HCT116 (cell line): ENCODE results near the gene PCNX1. TPM values are rescaled to one million over a fixed set of nuclear protein-coding genes. Genes with fewer than 3 reads are reported as not detected.

ENCODE experiments used
- ATAC-seq: fragments of 200-7000 bp; cut with Tn5 transposase; 2 replicates; pipeline ENCODE4 v1.9.1; 2020; ENCODE audit warnings: mild to moderate bottlenecking, moderate library complexity
- BruUV-seq: library from RNA; stranded (reverse); fragments of 400-500 nt; replicated peaks from 2 replicates; lab custom pipeline; 2021; lab: Mats Ljungman, UMichigan
- CTCF ChIA-PET: fragments of 300-600 bp; sonication (Branson Sonifier 250); formaldehyde crosslinking; loops from one replicate; lab custom pipeline; 2021; ENCODE audit warnings: antibody characterized with exemption; lab: Charles Lee
- POLR2A ChIA-PET: fragments of 300-600, 350-600 bp; sonication (Branson Sonifier 250); formaldehyde crosslinking; loops from one replicate; lab custom pipeline; 2021; ENCODE audit warnings: antibody characterized with exemption; lab: Charles Lee
- RAD21 ChIA-PET, 2 experiments: fragments of 300-600 bp; sonication (Branson Sonifier 250); formaldehyde crosslinking; loops; one replicate each; lab custom pipeline; 2023; ENCODE audit warnings: low total read pairs in 2 of 2; ENCODE audit not compliant: uncharacterized antibody in 2 of 2, unreplicated experiment in 2 of 2, low non-redundant PET in 1 of 2; lab: Charles Lee
- DNase-seq: peaks from one replicate; pipeline ENCODE4 v3.0.0-alpha.2; 2010; ENCODE audit warnings: low read depth, low spot score
- H2AFZ ChIP-seq: fragments of 200-600 bp; shearing (Covaris generic), sonication (generic); 2 replicates; pipeline ENCODE4 v1.6.1; 2017; ENCODE audit warnings: low read depth, mixed run types, mixed read lengths, antibody characterized with exemption, low read length; ENCODE audit not compliant: poor library complexity, severe bottlenecking
- H3K27ac ChIP-seq: 2 replicates; pipeline ENCODE4 v1.5.1; 2012; ENCODE audit warnings: low read depth, low read length
- H3K27me3 ChIP-seq: fragments of 200-600 bp; sonication (generic); 2 replicates; pipeline ENCODE4 v1.6.1; 2016; ENCODE audit warnings: mixed run types, low read length, mixed read lengths; ENCODE audit not compliant: insufficient read depth
- H3K36me3 ChIP-seq, 2 experiments: fragments of 200-500 bp in 1 of 2; fragments of 200-600 bp in 1 of 2; sonication (Bioruptor generic) in 1 of 2; sonication (generic) in 1 of 2; 2 replicates each; pipeline versions ENCODE4 v1.5.1 to v1.6.1; 2014 to 2016; ENCODE audit warnings: low read length in 2 of 2, inconsistent platforms in 1 of 2, mixed read lengths in 1 of 2, mixed run types in 1 of 2; ENCODE audit not compliant: insufficient read depth in 2 of 2, control insufficient read depth in 1 of 2
- H3K4me1 ChIP-seq, 2 experiments: fragments of 200-600 bp in 1 of 2; sonication (generic) in 1 of 2; 2 replicates each; pipeline versions ENCODE4 v1.5.1 to v1.6.1; 2012 to 2017; ENCODE audit warnings: low read length in 2 of 2, inconsistent platforms in 1 of 2, mild to moderate bottlenecking in 1 of 2, mixed read lengths in 1 of 2, mixed run types in 1 of 2, moderate library complexity in 1 of 2; ENCODE audit not compliant: insufficient read depth in 2 of 2, control insufficient read depth in 1 of 2
- H3K4me2 ChIP-seq: fragments of 200-600 bp; sonication (generic); 2 replicates; pipeline ENCODE4 v1.6.1; 2017; ENCODE audit warnings: mixed run types, low read length, mixed read lengths
- H3K4me3 ChIP-seq, 2 experiments: fragments of 200-600 bp in 1 of 2; sonication (generic) in 1 of 2; replicated peaks in 1 of 2; 2 replicates each; pipeline ENCODE4 v1.5.1; 2011 to 2016; ENCODE audit warnings: low read length in 2 of 2, control low read depth in 1 of 2, low read depth in 1 of 2, mild to moderate bottlenecking in 1 of 2, mixed read lengths in 1 of 2, mixed run types in 1 of 2
- H3K79me2 ChIP-seq: fragments of 200-600 bp; sonication (generic); 2 replicates; pipeline ENCODE4 v1.6.1; 2017; ENCODE audit warnings: mild to moderate bottlenecking, mixed run types, low read length, moderate library complexity, mixed read lengths; ENCODE audit not compliant: insufficient read depth
- H3K9ac ChIP-seq: fragments of 200-600 bp; sonication (generic); 2 replicates; pipeline ENCODE4 v1.6.1; 2016; ENCODE audit warnings: low read length, mixed read lengths
- H3K9me2 ChIP-seq: fragments of 200-600 bp; sonication (generic), shearing (Covaris generic); 2 replicates; pipeline ENCODE4 v1.6.1; 2017; ENCODE audit warnings: mixed run types, mild to moderate bottlenecking, moderate library complexity; ENCODE audit not compliant: insufficient read depth
- H3K9me3 ChIP-seq, 2 experiments: fragments of 200-500 bp in 1 of 2; fragments of 200-600 bp in 1 of 2; sonication (Bioruptor generic) in 1 of 2; sonication (generic) in 1 of 2; 2 replicates each; pipeline ENCODE4 v1.6.1; 2014 to 2017; ENCODE audit warnings: low read length in 2 of 2, mixed read lengths in 2 of 2, inconsistent platforms in 1 of 2, low read depth in 1 of 2, mild to moderate bottlenecking in 1 of 2, mixed run types in 1 of 2, moderate library complexity in 1 of 2; ENCODE audit not compliant: control insufficient read depth in 1 of 2, insufficient read depth in 1 of 2
- H4K20me1 ChIP-seq: fragments of 200-600 bp; sonication (generic), shearing (Covaris generic); 2 replicates; pipeline ENCODE4 v1.6.1; 2017; ENCODE audit warnings: mixed run types, mild to moderate bottlenecking, moderate library complexity; ENCODE audit not compliant: insufficient read depth
- CBX3 ChIP-seq: IDR thresholded peaks from 2 replicates; pipeline ENCODE4 v1.6.1; 2012; ENCODE audit warnings: low read depth
- CEBPB ChIP-seq: IDR thresholded peaks from 2 replicates; pipeline ENCODE4 v1.6.1; 2012; ENCODE audit warnings: low read depth
- EGR1 ChIP-seq: IDR thresholded peaks from 2 replicates; pipeline ENCODE4 v1.6.1; 2012; ENCODE audit warnings: low read depth
- ELF1 ChIP-seq: IDR thresholded peaks from 2 replicates; pipeline ENCODE4 v1.6.1; 2012; ENCODE audit warnings: low read depth, borderline replicate concordance
- JUND ChIP-seq: IDR thresholded peaks from 2 replicates; pipeline ENCODE4 v1.6.1; 2012
- POLR2A ChIP-seq: IDR thresholded peaks from 2 replicates; pipeline ENCODE4 v1.7.0; 2011; ENCODE audit warnings: borderline replicate concordance; ENCODE audit not compliant: insufficient read depth, insufficient read length; ENCODE audit errors: extremely low read depth
- RAD21 ChIP-seq: IDR thresholded peaks from 2 replicates; pipeline ENCODE4 v1.6.1; 2012; ENCODE audit warnings: low read depth, mild to moderate bottlenecking
- SP1 ChIP-seq: IDR thresholded peaks from 2 replicates; pipeline ENCODE4 v1.6.1; 2012; ENCODE audit warnings: low read depth
- SRF ChIP-seq: IDR thresholded peaks from 2 replicates; pipeline ENCODE4 v1.6.1; 2012; ENCODE audit warnings: low read depth
- TCF7L2 ChIP-seq: IDR thresholded peaks from 2 replicates; pipeline ENCODE4 v1.7.0; 2011; ENCODE audit warnings: borderline replicate concordance, inconsistent platforms; ENCODE audit not compliant: insufficient read depth, insufficient read length; ENCODE audit errors: extremely low read depth
- YY1 ChIP-seq: IDR thresholded peaks from 2 replicates; pipeline ENCODE4 v1.6.1; 2011; ENCODE audit warnings: low read length, low read depth, moderate library complexity, mild to moderate bottlenecking; ENCODE audit not compliant: insufficient replicate concordance; ENCODE audit errors: extremely low read depth
- ZFX ChIP-seq: fragments of 450-650 bp; IDR thresholded peaks from 2 replicates; pipeline ENCODE4 v1.6.1; 2017
- ZNF274 ChIP-seq: fragments of 200-500 bp; sonication (Bioruptor generic); IDR thresholded peaks from 2 replicates; pipeline ENCODE4 v1.6.1; 2014; ENCODE audit warnings: mild to moderate bottlenecking, low read depth, low read length, inconsistent platforms
- intact Hi-C: fragments of 100-400 bp; cut with micrococcal nuclease; formaldehyde crosslinking; loops from 2 replicates; pipeline ENCODE4 v1.10.0; 2022
- total RNA-seq: library from RNA; stranded (reverse); gene quantifications from one replicate; pipeline ENCODE4 v1.2.1, GENCODE V29; 2021; ENCODE audit not compliant: unreplicated experiment
- TF ChIP-seq, protein P1 (sequence below): IDR thresholded peaks from 2 replicates; pipeline ENCODE4 v1.6.1; 2011; ENCODE audit warnings: mild to moderate bottlenecking, low read length, moderate library complexity; ENCODE audit not compliant: insufficient replicate concordance; ENCODE audit errors: extremely low read depth
- TF ChIP-seq, protein P2 (sequence below), 3 experiments: fragments of 200-600 bp in 1 of 3; sonication (generic) in 1 of 3; IDR thresholded peaks in 2 of 3; conservative IDR thresholded peaks in 1 of 3; 2 replicates each; pipeline ENCODE4 v1.5.1; 2012 to 2017; ENCODE audit warnings: low read depth in 2 of 3, low read length in 2 of 3, antibody characterized with exemption in 1 of 3, borderline replicate concordance in 1 of 3, control low read depth in 1 of 3, mild to moderate bottlenecking in 1 of 3, mixed read lengths in 1 of 3, mixed run types in 1 of 3, moderate library complexity in 1 of 3; ENCODE audit not compliant: insufficient read depth in 1 of 3
- TF ChIP-seq, protein P3 (sequence below): IDR thresholded peaks from 2 replicates; pipeline ENCODE4 v1.6.1; 2012
- TF ChIP-seq, protein P4 (sequence below): IDR thresholded peaks from 2 replicates; pipeline ENCODE4 v1.6.1; 2012; ENCODE audit warnings: low read depth

The PCNX1 gene
- total RNA-seq, 1 experiment from 2014 or later: 52.2 TPM

DNA sequence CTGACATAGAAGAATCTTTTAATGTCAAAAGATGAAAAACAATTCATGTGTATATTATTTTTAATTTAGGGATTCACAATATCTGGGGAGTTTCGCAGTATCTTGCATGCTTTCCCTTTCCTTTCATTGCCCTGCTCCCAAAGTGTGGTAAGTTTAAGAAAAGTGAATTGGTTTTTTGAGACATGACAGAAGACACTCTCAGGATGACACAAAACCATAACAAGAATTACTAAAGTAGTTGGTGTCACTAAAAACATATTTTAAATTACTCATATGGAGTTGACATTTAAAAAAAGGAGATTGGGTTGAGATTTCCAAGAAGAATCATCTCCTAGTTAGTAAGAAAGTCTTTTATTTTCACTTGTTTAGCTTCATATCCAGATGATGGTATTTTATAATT is 5.1 kb upstream of the PCNX1 start:
- H3K27ac ChIP-seq: no peak overlapping the region
- ATAC-seq (no peak), DNase-seq (no peak)
- H4K20me1 ChIP-seq: no peaks in the 10 kb centered on the region
- H3K4me2 ChIP-seq: no peak overlapping the region
- CTCF ChIA-PET: no interaction called here
- POLR2A ChIA-PET: interaction anchor here (0.7 kb wide), 1 partner anchor 13 kb away, joined by 3 read pairs; no protein-coding TSS in a partner anchor
- H3K9me2 ChIP-seq: no peaks in the 10 kb centered on the region
- no peaks in the 10 kb centered on the region for H3K9me3 ChIP-seq
- no peaks in the 10 kb centered on the region for H3K27me3 ChIP-seq
- intact Hi-C loops: no loop called here
- H3K4me1 ChIP-seq: peaks cover 0 to 14% of the 10 kb centered on the region in 2 experiments; a peak in 2 of 4 replicates
- RAD21 ChIA-PET: interaction anchor here in 1 of 2 experiments (0.7 kb wide), 1 partner anchor 133 kb away, joined by 4 read pairs; no protein-coding TSS in a partner anchor
- H3K79me2 ChIP-seq: no peaks in the 10 kb centered on the region
- H3K36me3 ChIP-seq: no peaks in the 10 kb centered on the region
- H3K4me3 ChIP-seq: no peak overlapping the region
- no peak overlapping the region for H2AFZ ChIP-seq
- BruUV-seq: no TSS peak
- TF ChIP-seq SP1 (no peak), YY1 (no peak), RAD21 (no peak), TCF7L2 (no peak), ZFX (no peak), EGR1 (no peak), JUND (no peak), CBX3 (no peak), SRF (no peak), ZNF274 (no peak), CEBPB (no peak), ELF1 (no peak), POLR2A (no peak)
- TF ChIP-seq, protein P1, sequence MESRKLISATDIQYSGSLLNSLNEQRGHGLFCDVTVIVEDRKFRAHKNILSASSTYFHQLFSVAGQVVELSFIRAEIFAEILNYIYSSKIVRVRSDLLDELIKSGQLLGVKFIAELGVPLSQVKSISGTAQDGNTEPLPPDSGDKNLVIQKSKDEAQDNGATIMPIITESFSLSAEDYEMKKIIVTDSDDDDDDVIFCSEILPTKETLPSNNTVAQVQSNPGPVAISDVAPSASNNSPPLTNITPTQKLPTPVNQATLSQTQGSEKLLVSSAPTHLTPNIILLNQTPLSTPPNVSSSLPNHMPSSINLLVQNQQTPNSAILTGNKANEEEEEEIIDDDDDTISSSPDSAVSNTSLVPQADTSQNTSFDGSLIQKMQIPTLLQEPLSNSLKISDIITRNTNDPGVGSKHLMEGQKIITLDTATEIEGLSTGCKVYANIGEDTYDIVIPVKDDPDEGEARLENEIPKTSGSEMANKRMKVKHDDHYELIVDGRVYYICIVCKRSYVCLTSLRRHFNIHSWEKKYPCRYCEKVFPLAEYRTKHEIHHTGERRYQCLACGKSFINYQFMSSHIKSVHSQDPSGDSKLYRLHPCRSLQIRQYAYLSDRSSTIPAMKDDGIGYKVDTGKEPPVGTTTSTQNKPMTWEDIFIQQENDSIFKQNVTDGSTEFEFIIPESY: no peak
- TF ChIP-seq, protein P2, sequence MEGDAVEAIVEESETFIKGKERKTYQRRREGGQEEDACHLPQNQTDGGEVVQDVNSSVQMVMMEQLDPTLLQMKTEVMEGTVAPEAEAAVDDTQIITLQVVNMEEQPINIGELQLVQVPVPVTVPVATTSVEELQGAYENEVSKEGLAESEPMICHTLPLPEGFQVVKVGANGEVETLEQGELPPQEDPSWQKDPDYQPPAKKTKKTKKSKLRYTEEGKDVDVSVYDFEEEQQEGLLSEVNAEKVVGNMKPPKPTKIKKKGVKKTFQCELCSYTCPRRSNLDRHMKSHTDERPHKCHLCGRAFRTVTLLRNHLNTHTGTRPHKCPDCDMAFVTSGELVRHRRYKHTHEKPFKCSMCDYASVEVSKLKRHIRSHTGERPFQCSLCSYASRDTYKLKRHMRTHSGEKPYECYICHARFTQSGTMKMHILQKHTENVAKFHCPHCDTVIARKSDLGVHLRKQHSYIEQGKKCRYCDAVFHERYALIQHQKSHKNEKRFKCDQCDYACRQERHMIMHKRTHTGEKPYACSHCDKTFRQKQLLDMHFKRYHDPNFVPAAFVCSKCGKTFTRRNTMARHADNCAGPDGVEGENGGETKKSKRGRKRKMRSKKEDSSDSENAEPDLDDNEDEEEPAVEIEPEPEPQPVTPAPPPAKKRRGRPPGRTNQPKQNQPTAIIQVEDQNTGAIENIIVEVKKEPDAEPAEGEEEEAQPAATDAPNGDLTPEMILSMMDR (IDR thresholded peaks at IDR 0.05 in 2 of 3, conservative IDR thresholded peaks at IDR 0.05 in 1 of 3; ENCODE audit: borderline replicate concordance in 1 of 3, insufficient read depth in 1 of 3, low read depth in 2 of 3, low read length in 2 of 3): no peak
- TF ChIP-seq, protein P3, sequence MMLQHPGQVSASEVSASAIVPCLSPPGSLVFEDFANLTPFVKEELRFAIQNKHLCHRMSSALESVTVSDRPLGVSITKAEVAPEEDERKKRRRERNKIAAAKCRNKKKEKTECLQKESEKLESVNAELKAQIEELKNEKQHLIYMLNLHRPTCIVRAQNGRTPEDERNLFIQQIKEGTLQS: no peak
- TF ChIP-seq, protein P4, sequence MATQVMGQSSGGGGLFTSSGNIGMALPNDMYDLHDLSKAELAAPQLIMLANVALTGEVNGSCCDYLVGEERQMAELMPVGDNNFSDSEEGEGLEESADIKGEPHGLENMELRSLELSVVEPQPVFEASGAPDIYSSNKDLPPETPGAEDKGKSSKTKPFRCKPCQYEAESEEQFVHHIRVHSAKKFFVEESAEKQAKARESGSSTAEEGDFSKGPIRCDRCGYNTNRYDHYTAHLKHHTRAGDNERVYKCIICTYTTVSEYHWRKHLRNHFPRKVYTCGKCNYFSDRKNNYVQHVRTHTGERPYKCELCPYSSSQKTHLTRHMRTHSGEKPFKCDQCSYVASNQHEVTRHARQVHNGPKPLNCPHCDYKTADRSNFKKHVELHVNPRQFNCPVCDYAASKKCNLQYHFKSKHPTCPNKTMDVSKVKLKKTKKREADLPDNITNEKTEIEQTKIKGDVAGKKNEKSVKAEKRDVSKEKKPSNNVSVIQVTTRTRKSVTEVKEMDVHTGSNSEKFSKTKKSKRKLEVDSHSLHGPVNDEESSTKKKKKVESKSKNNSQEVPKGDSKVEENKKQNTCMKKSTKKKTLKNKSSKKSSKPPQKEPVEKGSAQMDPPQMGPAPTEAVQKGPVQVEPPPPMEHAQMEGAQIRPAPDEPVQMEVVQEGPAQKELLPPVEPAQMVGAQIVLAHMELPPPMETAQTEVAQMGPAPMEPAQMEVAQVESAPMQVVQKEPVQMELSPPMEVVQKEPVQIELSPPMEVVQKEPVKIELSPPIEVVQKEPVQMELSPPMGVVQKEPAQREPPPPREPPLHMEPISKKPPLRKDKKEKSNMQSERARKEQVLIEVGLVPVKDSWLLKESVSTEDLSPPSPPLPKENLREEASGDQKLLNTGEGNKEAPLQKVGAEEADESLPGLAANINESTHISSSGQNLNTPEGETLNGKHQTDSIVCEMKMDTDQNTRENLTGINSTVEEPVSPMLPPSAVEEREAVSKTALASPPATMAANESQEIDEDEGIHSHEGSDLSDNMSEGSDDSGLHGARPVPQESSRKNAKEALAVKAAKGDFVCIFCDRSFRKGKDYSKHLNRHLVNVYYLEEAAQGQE: no peak
- H3K9ac ChIP-seq: no peak overlapping the region
